CD4-positive, CD25-positive, alpha-beta regulatory T cell (primary cell): ENCODE measurements around the gene DHRS12. TPM values are rescaled to one million over a fixed set of nuclear protein-coding genes. Genes with fewer than 3 reads are reported as not detected.

ENCODE experiments used
- ATAC-seq, 2 donors: fragments of 150-1000 bp; cut with Tn5 transposase; one replicate each; pipeline ENCODE4 v1.10.0; 2021; ENCODE audit warnings: low read depth in 2 of 2, moderate number of reproducible peaks in 2 of 2, moderate library complexity in 1 of 2
- DNase-seq, 3 donors: peaks; one replicate each; pipeline versions ENCODE4 v3.0.0 to v3.0.0-alpha.2; 2012 to 2022; ENCODE audit warnings: mixed read lengths in 1 of 3
- H3K27ac ChIP-seq: one replicate; pipeline ENCODE4 v1.7.0; 2013; ENCODE audit warnings: mild to moderate bottlenecking, low read length; ENCODE audit not compliant: insufficient read depth, poor library complexity, severe bottlenecking
- H3K27me3 ChIP-seq: one replicate; pipeline ENCODE4 v1.7.0; 2013; ENCODE audit warnings: low read length; ENCODE audit not compliant: control insufficient read depth, insufficient read depth
- H3K36me3 ChIP-seq: one replicate; pipeline ENCODE4 v1.7.0; 2013; ENCODE audit warnings: mild to moderate bottlenecking, low read length, moderate library complexity; ENCODE audit not compliant: control insufficient read depth, insufficient read depth
- H3K4me1 ChIP-seq: 2 replicates; pipeline ENCODE4 v1.7.0; 2013; ENCODE audit warnings: mild to moderate bottlenecking, low read length; ENCODE audit not compliant: insufficient read depth, control insufficient read depth, poor library complexity, severe bottlenecking
- H3K4me3 ChIP-seq: one replicate; pipeline ENCODE4 v1.7.0; 2013; ENCODE audit warnings: low read depth, mild to moderate bottlenecking, low read length, moderate library complexity
- H3K9me3 ChIP-seq, 2 experiments: 1 replicate in 1 of 2; 2 replicates in 1 of 2; pipeline ENCODE4 v1.7.0; 2013; ENCODE audit warnings: low read length in 2 of 2, mild to moderate bottlenecking in 1 of 2, moderate library complexity in 1 of 2; ENCODE audit not compliant: control insufficient read depth in 2 of 2
- H3K27ac Mint-ChIP-seq, 3 donors: one replicate each; pipeline ENCODE4 v1.8.0; 2020 to 2022; ENCODE audit warnings: mild to moderate bottlenecking in 3 of 3, mixed read lengths in 3 of 3, moderate library complexity in 2 of 3
- H3K27me3 Mint-ChIP-seq: one replicate; pipeline ENCODE4 v1.8.0; 2022; ENCODE audit warnings: mild to moderate bottlenecking, mixed read lengths
- H3K36me3 Mint-ChIP-seq: one replicate; pipeline ENCODE4 v1.8.0; 2020; ENCODE audit warnings: mixed read lengths
- H3K4me1 Mint-ChIP-seq, 4 donors: one replicate each; pipeline ENCODE4 v1.8.0; 2020 to 2022; ENCODE audit warnings: mixed read lengths in 4 of 4, mild to moderate bottlenecking in 1 of 4
- H3K4me3 Mint-ChIP-seq, 4 donors: one replicate each; pipeline ENCODE4 v1.8.0; 2020 to 2022; ENCODE audit warnings: mild to moderate bottlenecking in 4 of 4, mixed read lengths in 4 of 4, moderate library complexity in 3 of 4
- H3K9me3 Mint-ChIP-seq, 7 donors: one replicate each; pipeline ENCODE4 v1.8.0; 2020 to 2022; ENCODE audit warnings: mixed read lengths in 7 of 7, mild to moderate bottlenecking in 3 of 7, moderate library complexity in 2 of 7
- polyA plus RNA-seq, 4 donors: library from polyadenylated mRNA; unstranded; fragments of 300-500 nt; fragmentation: Illumina TruSeq; gene quantifications; one replicate each; pipeline ENCODE4 v1.2.3, GENCODE V29; 2021
- total RNA-seq: library from RNA; stranded (reverse); gene quantifications from one replicate; pipeline ENCODE4 v1.2.3, GENCODE V29; 2022

DHRS12 gene
- total and polyA plus RNA-seq, 5 donors from 2014 or later, result 25.9 to 42.9 (median 32.1) TPM

DNA sequence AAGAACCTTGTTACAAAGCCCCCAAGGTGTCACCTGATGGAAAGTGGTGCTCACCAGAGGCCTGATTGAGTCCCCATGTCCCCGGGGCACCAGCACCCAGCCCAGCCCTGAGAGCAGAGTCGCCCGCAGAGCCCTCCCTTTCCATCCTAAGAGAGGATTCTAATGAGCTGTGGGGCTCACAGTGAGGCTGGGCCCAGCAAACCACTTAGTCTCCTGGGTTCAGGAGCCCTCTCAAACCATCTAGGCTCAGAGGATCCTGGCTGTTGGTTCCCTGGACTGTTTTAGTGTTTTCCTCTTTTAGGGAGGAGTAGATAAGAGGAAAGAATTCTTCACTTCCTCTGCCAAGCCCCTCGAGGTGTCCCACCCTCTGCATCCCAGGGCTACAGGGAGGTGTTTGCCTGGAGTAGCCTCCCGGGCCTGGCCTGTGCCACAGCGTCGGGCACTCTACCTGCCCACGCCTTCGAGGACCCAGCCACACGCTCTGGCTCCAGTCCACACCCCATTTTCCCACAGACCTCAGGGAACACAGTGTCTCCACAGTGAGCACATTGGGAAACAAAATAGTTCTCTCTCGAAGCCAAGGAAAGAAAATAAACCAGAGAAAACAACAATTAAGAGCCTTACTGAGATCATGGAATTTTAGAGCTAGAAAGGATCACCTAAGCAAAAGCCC is 34.4 kb downstream of the DHRS12 start:
- Mint-ChIP-seq H3K27me3 (no peaks in the 10 kb centered on the region), H3K36me3 (peaks cover 4% of the 10 kb centered on the region), H3K9me3 (no peaks in the 10 kb centered on the region), H3K4me1 (peaks cover 0 to 15% (median 11%) of the 10 kb centered on the region in 4 donors), H3K27ac (peak overlapping the region in 1 of 3 donors; percentile 59), H3K4me3 (no peak overlapping the region)
- H3K27ac ChIP-seq, result no peak overlapping the region
- H3K36me3 ChIP-seq, result peaks cover 22% of the 10 kb centered on the region
- no peak overlapping the region for H3K4me3 ChIP-seq
- H3K27me3 ChIP-seq, result no peaks in the 10 kb centered on the region
- DNase-seq (no peak), ATAC-seq (no peak)
- H3K9me3 ChIP-seq, result no peaks in the 10 kb centered on the region
- peaks cover 8% of the 10 kb centered on the region for H3K4me1 ChIP-seq

GRCh38 chr13:51768976-51769375 is 35.0 kb downstream of the DHRS12 start:
- Mint-ChIP-seq H3K36me3 (peaks cover 4% of the 10 kb centered on the region), H3K4me3 (no peak overlapping the region), H3K27ac (peak overlapping the region in 1 of 3 donors; percentile 32), H3K4me1 (peaks cover 0 to 21% (median 17%) of the 10 kb centered on the region in 4 donors), H3K9me3 (no peaks in the 10 kb centered on the region), H3K27me3 (no peaks in the 10 kb centered on the region)
- Histone ChIP-seq H3K27me3 (no peaks in the 10 kb centered on the region), H3K9me3 (no peaks in the 10 kb centered on the region), H3K36me3 (peaks cover 22% of the 10 kb centered on the region), H3K4me3 (no peak overlapping the region), H3K27ac (no peak overlapping the region), H3K4me1 (peaks cover 15% of the 10 kb centered on the region)
- DNase-seq (no peak), ATAC-seq (no peak)

GRCh38 chr13:51768378-51768921 is 35.5 kb downstream of the DHRS12 start:
- Mint-ChIP-seq H3K4me3 (no peak overlapping the region), H3K9me3 (no peaks in the 10 kb centered on the region), H3K36me3 (peaks cover 4% of the 10 kb centered on the region), H3K4me1 (peaks cover 0 to 24% (median 19%) of the 10 kb centered on the region in 4 donors), H3K27me3 (no peaks in the 10 kb centered on the region), H3K27ac (peak overlapping the region in 1 of 3 donors; percentile 32)
- no peaks in the 10 kb centered on the region for H3K9me3 ChIP-seq
- H3K4me3 ChIP-seq, result no peak overlapping the region
- no peaks in the 10 kb centered on the region for H3K27me3 ChIP-seq
- no peak overlapping the region for H3K27ac ChIP-seq
- peaks cover 17% of the 10 kb centered on the region for H3K36me3 ChIP-seq
- ATAC-seq (no peak), DNase-seq (no peak)
- peaks cover 20% of the 10 kb centered on the region for H3K4me1 ChIP-seq

- no peaks in the 10 kb centered on the region for H3K9me3 ChIP-seq
- peak overlapping the region in 1 of 3 donors; percentile 18 for H3K27ac Mint-ChIP-seq
- H3K4me3 ChIP-seq, result no peak overlapping the region
- H3K27me3 Mint-ChIP-seq, result no peaks in the 10 kb centered on the region
- H3K27me3 ChIP-seq, result no peaks in the 10 kb centered on the region
- peaks cover 8% of the 10 kb centered on the region for H3K36me3 ChIP-seq
- DNase-seq, result peak in 1 of 3 donors; percentile 15
- H3K36me3 Mint-ChIP-seq, result peaks cover 5% of the 10 kb centered on the region
- peaks cover 20% of the 10 kb centered on the region for H3K4me1 ChIP-seq
- no peak overlapping the region for H3K27ac ChIP-seq
- H3K4me3 Mint-ChIP-seq, result no peak overlapping the region
- no peaks in the 10 kb centered on the region for H3K9me3 Mint-ChIP-seq
- ATAC-seq, result no peak
- peaks cover 0 to 27% (median 19%) of the 10 kb centered on the region in 4 donors for H3K4me1 Mint-ChIP-seq
Measured at GRCh38 chr13:51767100-51767499, 36.9 kb downstream of the DHRS12 start.

GRCh38 chr13:51765142-51765515 is 38.8 kb downstream of the DHRS12 start:
- H3K36me3 ChIP-seq, result peaks cover 15% of the 10 kb centered on the region
- H3K27ac Mint-ChIP-seq, result peak overlapping the region; percentile 87 to 92 (median 92)
- H3K4me3 Mint-ChIP-seq, result peak overlapping the region in 3 of 4 donors; percentile 82 to 83 (median 82)
- H3K4me1 ChIP-seq, result peaks cover 20% of the 10 kb centered on the region
- no peaks in the 10 kb centered on the region for H3K9me3 Mint-ChIP-seq
- H3K9me3 ChIP-seq, result no peaks in the 10 kb centered on the region
- H3K27ac ChIP-seq, result peak overlapping the region; percentile 61
- ATAC-seq, result no peak
- peak overlapping the region; percentile 61 for H3K4me3 ChIP-seq
- no peak for DNase-seq
- no peaks in the 10 kb centered on the region for H3K27me3 Mint-ChIP-seq
- H3K36me3 Mint-ChIP-seq, result peaks cover 20% of the 10 kb centered on the region
- peaks cover 0 to 27% (median 19%) of the 10 kb centered on the region in 4 donors for H3K4me1 Mint-ChIP-seq
- H3K27me3 ChIP-seq, result no peaks in the 10 kb centered on the region

DNA sequence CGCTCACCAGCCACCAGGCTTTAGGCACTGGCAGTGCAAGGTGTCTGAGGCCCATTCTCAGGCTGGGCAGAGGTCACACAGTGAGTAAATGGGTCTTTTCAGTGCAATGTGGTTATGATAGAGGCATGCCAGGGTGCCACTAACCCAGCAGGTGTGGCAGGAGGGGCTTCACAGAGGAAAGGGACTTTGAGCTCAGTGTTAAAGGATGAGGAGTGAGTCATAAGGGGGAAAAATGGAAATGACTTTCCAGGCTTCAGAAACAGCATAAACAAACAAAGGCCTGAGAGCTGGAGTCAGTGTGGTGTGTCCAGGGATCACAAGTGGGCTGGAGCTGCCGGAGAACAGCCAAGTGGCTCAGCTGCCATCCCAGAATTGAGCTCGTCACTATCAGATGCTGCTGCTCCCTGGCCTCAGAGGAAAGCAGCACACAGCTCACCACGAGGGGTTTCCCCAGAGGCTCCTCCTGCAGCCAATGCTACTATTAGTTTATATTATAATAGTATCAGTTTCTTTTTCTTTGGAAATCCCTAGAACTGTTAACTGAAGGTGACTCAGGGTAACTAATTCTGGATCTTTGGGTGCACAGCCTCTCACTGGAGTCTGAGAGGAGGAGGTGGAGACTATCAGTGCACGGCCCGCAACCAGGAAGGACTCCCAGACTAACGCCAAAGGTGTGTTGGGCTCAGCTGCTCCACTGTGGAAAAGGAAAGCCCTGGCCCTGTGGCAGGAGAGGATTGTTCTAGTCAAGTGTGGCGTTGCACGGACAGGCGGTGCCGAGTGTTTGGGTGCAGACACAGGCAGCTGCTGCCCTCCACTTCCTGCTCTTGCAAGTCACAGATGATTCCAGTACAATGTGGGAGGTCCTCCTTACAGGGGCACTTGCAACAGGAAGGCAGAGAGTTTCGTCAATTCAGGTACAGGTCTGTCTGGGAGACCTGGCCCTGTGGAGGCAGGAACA is 39.5 kb downstream of the DHRS12 start:
- Histone ChIP-seq H3K27me3 (no peaks in the 10 kb centered on the region), H3K4me3 (peak overlapping the region; percentile 61), H3K9me3 (no peaks in the 10 kb centered on the region), H3K4me1 (peaks cover 20% of the 10 kb centered on the region), H3K27ac (peak overlapping the region; percentile 61), H3K36me3 (peaks cover 19% of the 10 kb centered on the region)
- ATAC-seq, result peak; percentile 79 to 81
- no peaks in the 10 kb centered on the region for H3K27me3 Mint-ChIP-seq
- DNase-seq, result peak; percentile 36 to 63 (median 42)
- peaks cover 0 to 27% (median 19%) of the 10 kb centered on the region in 4 donors for H3K4me1 Mint-ChIP-seq
- no peaks in the 10 kb centered on the region for H3K9me3 Mint-ChIP-seq
- peak overlapping the region; percentile 24 to 83 (median 82) for H3K4me3 Mint-ChIP-seq
- peak overlapping the region; percentile 87 to 98 (median 95) for H3K27ac Mint-ChIP-seq
- H3K36me3 Mint-ChIP-seq, result peaks cover 26% of the 10 kb centered on the region

DNA sequence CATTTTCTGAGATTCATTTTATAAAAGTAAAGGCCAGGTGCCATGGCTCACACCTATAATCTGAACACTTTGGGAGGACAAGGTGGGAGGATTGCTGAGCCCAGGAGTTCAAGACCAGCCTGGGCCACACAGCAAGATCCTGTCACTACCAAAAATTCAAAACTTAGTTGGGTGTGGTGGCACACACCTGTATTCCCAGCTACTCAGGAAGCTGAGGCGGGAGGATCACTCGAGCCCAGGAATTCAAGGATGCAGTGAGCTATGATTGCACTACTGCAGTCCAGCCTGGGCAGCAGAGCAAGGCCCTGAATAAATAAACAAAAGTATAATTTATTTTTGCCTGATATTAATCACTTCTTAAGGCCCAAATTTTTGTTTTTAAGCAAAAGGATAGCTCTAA is 40.5 kb downstream of the DHRS12 start:
- Mint-ChIP-seq H3K27me3 (no peaks in the 10 kb centered on the region), H3K27ac (peak overlapping the region; percentile 70 to 98 (median 87)), H3K36me3 (peaks cover 30% of the 10 kb centered on the region), H3K4me3 (no peak overlapping the region), H3K4me1 (peaks cover 0 to 27% (median 19%) of the 10 kb centered on the region in 4 donors), H3K9me3 (no peaks in the 10 kb centered on the region)
- Histone ChIP-seq H3K9me3 (no peaks in the 10 kb centered on the region), H3K4me1 (peaks cover 20% of the 10 kb centered on the region), H3K27ac (peak overlapping the region; percentile 61), H3K36me3 (peaks cover 27% of the 10 kb centered on the region), H3K4me3 (no peak overlapping the region), H3K27me3 (no peaks in the 10 kb centered on the region)
- ATAC-seq (no peak), DNase-seq (no peak)
